GM18502 (cell line): ENCODE data around the gene CNTNAP5.

Source experiments
- ATAC-seq: cut with Tn5 transposase; IDR thresholded peaks from one replicate; pipeline ENCODE4 v1.9.1; 2021; ENCODE audit warnings: mild to moderate bottlenecking; ENCODE audit not compliant: unreplicated experiment, poor library complexity

Gene CNTNAP5

GRCh38 chr2:124915567-124915966 is 890.5 kb downstream of the CNTNAP5 start:
- ATAC-seq: no peak

DNA sequence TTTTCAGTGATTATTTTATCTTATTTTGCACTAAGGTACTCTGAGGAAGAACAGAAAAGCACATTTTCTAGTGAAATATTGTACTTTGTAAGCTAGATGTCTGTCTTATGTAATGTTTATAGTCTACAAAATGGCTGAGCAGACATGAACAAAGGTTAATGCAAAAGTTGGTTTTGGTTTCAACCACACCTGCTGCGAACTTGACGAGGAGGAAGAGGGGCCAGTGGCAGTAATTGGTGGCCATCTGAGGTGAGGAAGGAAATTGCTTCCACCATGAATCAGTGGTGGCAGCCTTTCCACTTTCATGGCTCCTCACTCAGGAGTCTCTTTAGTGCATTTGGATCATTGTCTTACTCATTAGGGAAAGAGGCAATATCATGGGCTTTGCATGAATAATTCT is 894.2 kb downstream of the CNTNAP5 start:
- ATAC-seq: no peak

DNA sequence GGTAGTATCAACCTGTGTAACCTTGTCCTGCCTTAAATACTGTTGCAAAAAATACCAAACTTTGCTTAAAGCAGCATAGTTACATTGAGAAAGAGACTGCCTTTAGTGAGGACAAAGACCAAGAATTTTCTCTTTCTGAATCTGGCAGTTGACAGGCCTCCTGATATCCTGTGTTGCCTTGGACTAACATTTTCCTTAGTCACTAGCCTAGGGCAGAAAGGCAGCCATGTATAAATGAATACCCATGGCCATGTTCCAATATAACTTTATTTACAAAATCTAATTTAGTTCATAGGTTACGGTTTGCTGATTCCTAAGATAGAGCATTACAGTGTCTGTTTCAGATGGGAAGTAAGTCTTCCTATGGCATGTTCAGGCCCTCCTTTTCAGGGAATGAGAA is 895.4 kb downstream of the CNTNAP5 start:
- no peak for ATAC-seq

- ATAC-seq: no peak
These were observed 896.1 kb downstream of the CNTNAP5 start for GRCh38 chr2:124921191-124921590.

- ATAC-seq: no peak
These were observed 898.0 kb downstream of the CNTNAP5 start for GRCh38 chr2:124923097-124923496.

DNA sequence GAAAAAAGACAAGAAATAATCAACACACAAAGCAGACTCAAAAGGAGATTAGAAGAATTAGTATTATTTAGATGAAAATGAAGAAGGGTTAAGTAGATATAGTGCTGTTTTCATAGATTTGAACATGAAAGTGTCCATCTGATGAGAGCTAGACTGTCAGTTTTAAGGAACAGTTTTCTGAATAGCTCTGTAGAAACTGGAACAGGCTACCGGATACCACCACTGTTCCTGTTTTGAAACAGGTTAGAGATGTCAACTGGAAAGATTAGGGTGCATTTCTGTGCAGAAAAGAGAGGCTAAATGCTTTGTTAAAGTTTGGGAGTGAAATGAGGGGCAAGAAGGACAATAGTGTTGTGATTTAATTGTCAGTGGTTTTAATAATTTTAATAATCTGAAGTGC is 908.8 kb downstream of the CNTNAP5 start:
- no peak for ATAC-seq

DNA sequence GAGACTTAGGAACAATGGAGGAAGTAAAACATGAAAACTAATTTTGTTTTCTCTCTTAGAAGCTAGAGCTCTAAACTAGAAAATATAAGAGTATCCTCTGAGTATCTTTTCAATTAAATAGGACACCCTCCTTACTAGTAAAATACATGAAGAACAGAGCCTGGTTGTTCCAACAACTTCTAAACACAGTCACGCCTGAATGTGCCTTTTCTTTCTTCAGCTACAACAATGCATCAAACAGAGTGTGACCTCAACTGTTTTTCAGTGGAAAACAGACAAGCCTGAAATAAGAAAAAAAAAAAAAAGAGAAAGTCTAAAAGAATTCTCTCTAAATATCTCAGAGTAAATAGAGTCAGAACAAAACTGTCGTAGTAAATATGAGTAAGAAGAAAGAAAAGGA is 928.8 kb downstream of the CNTNAP5 start:
- ATAC-seq: no peak

DNA sequence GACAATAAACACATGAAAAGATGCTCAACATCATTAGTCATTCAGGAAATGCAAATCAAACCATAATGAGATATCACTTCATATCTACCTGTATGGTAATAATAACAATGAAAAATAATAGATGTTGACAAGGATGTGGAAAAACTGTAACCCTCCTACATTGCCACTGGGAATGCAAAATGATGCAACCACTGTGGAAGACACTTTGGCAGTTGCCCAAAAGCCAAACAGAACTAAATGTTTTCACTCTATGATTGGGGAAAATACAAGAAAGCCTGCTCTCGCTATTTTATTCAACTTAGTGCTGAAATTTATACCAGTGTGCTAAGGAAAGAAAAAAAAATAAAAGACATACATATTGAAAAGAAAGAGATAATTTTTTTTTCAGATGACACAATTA is 934.5 kb downstream of the CNTNAP5 start:
- no peak for ATAC-seq

- no peak for ATAC-seq
These were observed 936.0 kb downstream of the CNTNAP5 start for GRCh38 chr2:124961132-124961531.
